IMR-90 (cell line): ENCODE measurements around the gene SHB. TPM values are rescaled to one million over a fixed set of nuclear protein-coding genes. Genes with fewer than 3 reads are reported as not detected.
A peak's percentile ranks its signal among the peaks of the same experiment; 100 is the strongest.

ENCODE experiments used
- ATAC-seq: fragments of 200-7000 bp; cut with Tn5 transposase; 2 replicates; pipeline ENCODE4 v1.9.1; 2020; ENCODE audit warnings: low read depth, mild to moderate bottlenecking, moderate library complexity
- BruUV-seq: library from RNA; stranded (reverse); fragments of 400-500 nt; replicated peaks from 2 replicates; lab custom pipeline; 2021; lab: Mats Ljungman, UMichigan
- CTCF ChIA-PET: fragments of 300-600 bp; formaldehyde crosslinking; extraction: SDS; loops from one replicate; lab custom pipeline; 2021; ENCODE audit warnings: antibody characterized with exemption; lab: Yijun Ruan, JAX
- POLR2A ChIA-PET: fragments of 300-600 bp; sonication (Branson Sonifier 250); formaldehyde crosslinking; loops from one replicate; lab custom pipeline; 2022; ENCODE audit warnings: antibody characterized with exemption; ENCODE audit not compliant: unreplicated experiment; lab: Charles Lee
- DNase-seq: peaks from one replicate; pipeline ENCODE4 v3.0.0; 2013
- H2AFZ ChIP-seq: replicated peaks from 2 replicates; pipeline ENCODE3; 2013; ENCODE audit warnings: low read length, mild to moderate bottlenecking; ENCODE audit not compliant: poor library complexity
- H2AK5ac ChIP-seq: 2 replicates; pipeline ENCODE4 v1.6.1; 2013; ENCODE audit warnings: low read depth, low read length, inconsistent platforms
- H2AK9ac ChIP-seq: replicated peaks from 2 replicates; pipeline ENCODE3; 2013; ENCODE audit warnings: mild to moderate bottlenecking, low read depth, low read length, moderate library complexity; ENCODE audit not compliant: poor library complexity
- H2BK120ac ChIP-seq: 2 replicates; pipeline ENCODE4 v1.6.1; 2013; ENCODE audit warnings: low read depth, low read length, inconsistent platforms
- H2BK15ac ChIP-seq: 3 replicates; pipeline ENCODE4 v1.6.1; 2013; ENCODE audit warnings: low read depth, low read length, inconsistent platforms
- H2BK20ac ChIP-seq: 2 replicates; pipeline ENCODE4 v1.6.1; 2013; ENCODE audit warnings: low read depth, mild to moderate bottlenecking, inconsistent platforms, low read length, moderate library complexity
- H2BK5ac ChIP-seq: 2 replicates; pipeline ENCODE4 v1.6.1; 2013; ENCODE audit warnings: mild to moderate bottlenecking, low read depth, low read length, inconsistent platforms; ENCODE audit not compliant: poor library complexity, severe bottlenecking
- H3K14ac ChIP-seq: replicated peaks from 2 replicates; pipeline ENCODE4 v1.6.1; 2013; ENCODE audit warnings: low read depth, low read length, inconsistent platforms
- H3K18ac ChIP-seq: 2 replicates; pipeline ENCODE4 v1.6.1; 2013; ENCODE audit warnings: low read depth, low read length, control low read depth
- H3K23ac ChIP-seq: 2 replicates; pipeline ENCODE4 v1.6.1; 2013; ENCODE audit warnings: low read depth, low read length, inconsistent platforms
- H3K27ac ChIP-seq: 2 replicates; pipeline ENCODE4 v1.5.1; 2013; ENCODE audit warnings: mild to moderate bottlenecking, control low read depth, low read length; ENCODE audit not compliant: insufficient read depth
- H3K27me3 ChIP-seq: 2 replicates; pipeline ENCODE4 v1.6.1; 2013; ENCODE audit warnings: low read length; ENCODE audit not compliant: control insufficient read depth, insufficient read depth
- H3K36me3 ChIP-seq: 2 replicates; pipeline ENCODE4 v1.6.1; 2013; ENCODE audit warnings: low read length, mixed read lengths; ENCODE audit not compliant: control insufficient read depth, insufficient read depth
- H3K4ac ChIP-seq: 2 replicates; pipeline ENCODE4 v1.6.1; 2013; ENCODE audit warnings: low read depth, low read length, inconsistent platforms
- H3K4me1 ChIP-seq: 2 replicates; pipeline ENCODE4 v1.6.1; 2013; ENCODE audit warnings: low read length, mixed read lengths; ENCODE audit not compliant: control insufficient read depth, insufficient read depth
- H3K4me2 ChIP-seq: 2 replicates; pipeline ENCODE4 v1.6.1; 2013; ENCODE audit warnings: low read depth, mild to moderate bottlenecking, control low read depth, low read length, moderate library complexity
- H3K4me3 ChIP-seq: 2 replicates; pipeline ENCODE4 v1.5.1; 2013; ENCODE audit warnings: low read depth, mild to moderate bottlenecking, control low read depth, low read length, moderate library complexity; ENCODE audit not compliant: insufficient read depth
- H3K56ac ChIP-seq: 2 replicates; pipeline ENCODE4 v1.6.1; 2013; ENCODE audit warnings: low read length, inconsistent platforms; ENCODE audit not compliant: insufficient read depth; ENCODE audit errors: extremely low read depth
- H3K79me1 ChIP-seq, 2 experiments: 2 replicates each; pipeline ENCODE4 v1.6.1; 2013; ENCODE audit warnings: low read length in 2 of 2, inconsistent platforms in 1 of 2, low read depth in 1 of 2
- H3K9ac ChIP-seq: 2 replicates; pipeline ENCODE4 v1.6.1; 2013; ENCODE audit warnings: low read depth, low read length, control low read depth
- H3K9me1 ChIP-seq: 2 replicates; pipeline ENCODE4 v1.6.1; 2013; ENCODE audit warnings: low read length, inconsistent platforms; ENCODE audit not compliant: insufficient read depth
- H3K9me3 ChIP-seq: 2 replicates; pipeline ENCODE4 v1.6.1; 2013; ENCODE audit warnings: low read length; ENCODE audit not compliant: control insufficient read depth, insufficient read depth
- H4K20me1 ChIP-seq: 2 replicates; pipeline ENCODE4 v1.6.1; 2013; ENCODE audit warnings: low read length, inconsistent platforms; ENCODE audit not compliant: insufficient read depth
- H4K5ac ChIP-seq: 2 replicates; pipeline ENCODE4 v1.6.1; 2013; ENCODE audit warnings: mild to moderate bottlenecking, low read depth, low read length, control low read depth
- H4K8ac ChIP-seq, 2 experiments: 2 replicates each; pipeline ENCODE4 v1.6.1; 2013; ENCODE audit warnings: low read depth in 2 of 2, low read length in 2 of 2, control low read depth in 1 of 2, inconsistent platforms in 1 of 2
- H4K91ac ChIP-seq: 2 replicates; pipeline ENCODE4 v1.6.1; 2013; ENCODE audit warnings: low read depth, low read length, inconsistent platforms; ENCODE audit not compliant: insufficient read depth
- BHLHE40 ChIP-seq: fragments of 150-350 bp; IDR thresholded peaks from 2 replicates; pipeline ENCODE4 v1.6.1; 2016; ENCODE audit warnings: mild to moderate bottlenecking, low read depth, low read length
- CEBPB ChIP-seq: IDR thresholded peaks from 2 replicates; pipeline ENCODE4 v1.6.1; 2012; ENCODE audit warnings: low read depth, low read length, improper control_type of control experiment
- CHD1 ChIP-seq: IDR thresholded peaks from 2 replicates; pipeline ENCODE4 v1.6.1; 2012; ENCODE audit warnings: low read depth, low read length, improper control_type of control experiment
- CTCF ChIP-seq: conservative IDR thresholded peaks from 2 replicates; pipeline ENCODE4 v1.5.1; 2012; ENCODE audit warnings: mild to moderate bottlenecking, low read depth, low read length, improper control_type of control experiment
- ELK1 ChIP-seq: fragments of 150-350 bp; IDR thresholded peaks from 2 replicates; pipeline ENCODE4 v1.6.1; 2016; ENCODE audit warnings: low read depth, mild to moderate bottlenecking, low read length, moderate library complexity, borderline replicate concordance
- FOS ChIP-seq: fragments of 150-350 bp; IDR thresholded peaks from 2 replicates; pipeline ENCODE4 v1.6.1; 2016; ENCODE audit warnings: low read depth, low read length
- NFE2L2 ChIP-seq: fragments of 150-350 bp; IDR thresholded peaks from 2 replicates; pipeline ENCODE4 v1.6.1; 2016; ENCODE audit warnings: low read depth, mild to moderate bottlenecking, low read length
- RAD21 ChIP-seq: IDR thresholded peaks from 2 replicates; pipeline ENCODE4 v1.6.1; 2012; ENCODE audit warnings: low read length, improper control_type of control experiment
- WGBS, 2 experiments: methylation state at CpG; one replicate each; pipeline versions ENCODE4 v1.1.5 to v1.1.7; 2013; ENCODE audit warnings: missing lambda C conversion rate in 2 of 2; ENCODE audit not compliant: insufficient read length in 1 of 2; ENCODE audit errors: extremely low coverage in 2 of 2; 5-methylcytosine and 5-hydroxymethylcytosine counted together
- dilution Hi-C: fragments of 300-500 bp; cut with HindIII; formaldehyde crosslinking; loops from one replicate; pipeline ENCODE4 v1.14.3; 2018; ENCODE audit warnings: low sequenced_read_pairs; ENCODE audit not compliant: unreplicated experiment
- in situ Hi-C: fragments of 300-500 bp; cut with MboI; formaldehyde crosslinking; loops from 3 replicates; pipeline ENCODE4 v1.14.3; 2019; ENCODE audit warnings: low sequenced_read_pairs, inconsistent platforms, mixed read lengths
- intact Hi-C: fragments of 100-400 bp; cut with micrococcal nuclease; formaldehyde crosslinking; loops from 2 replicates; pipeline ENCODE4 v1.10.0; 2022
- polyA plus RNA-seq, 3 experiments: library from polyadenylated mRNA; depleted of rRNA; stranded (reverse); fragments of >200 nt; gene quantifications; 2 replicates each; pipeline ENCODE4 v1.2.3, GENCODE V29; 2012; ENCODE audit warnings: low replicate concordance in 1 of 3
- total RNA-seq: library from RNA; depleted of rRNA; stranded (reverse); fragments of >200 nt; gene quantifications from 2 replicates; pipeline ENCODE4 v1.2.3, GENCODE V29; 2012

The SHB gene
- total and polyA plus RNA-seq, 2 of the 4 experiments (the other 2 are of a cell fraction) = 6.1 to 20.4 TPM

- H2BK20ac ChIP-seq = peak overlapping the region; percentile 71
- peak overlapping the region; percentile 43 for H4K5ac ChIP-seq
- peak overlapping the region; percentile 60 for H3K18ac ChIP-seq
- peaks cover 66% of the 10 kb centered on the region for H4K20me1 ChIP-seq
- peak overlapping the region; percentile 87 for H3K4ac ChIP-seq
- POLR2A ChIA-PET = interaction anchor here (0.6 to 0.8 kb wide), 2 partner anchors 13 to 95 kb away, joined by 3 to 4 read pairs; no protein-coding TSS in a partner anchor
- peak overlapping the region; percentile 77 for H2AK9ac ChIP-seq
- dilution Hi-C loops (no loop called here), intact Hi-C loops (loop anchor here (2.0 kb wide), 1 partner anchor 21 kb away; no protein-coding TSS in a partner anchor), in situ Hi-C loops (no loop called here)
- H3K9ac ChIP-seq = peak overlapping the region; percentile 4; the same call in 1 of the 2 replicates
- H2AK5ac ChIP-seq = peak overlapping the region; percentile 80
- H3K14ac ChIP-seq = peak overlapping the region; percentile 62
- H4K8ac ChIP-seq = peak overlapping the region; percentile 36 to 88
- BruUV-seq = no TSS peak
- ATAC-seq (peak; percentile 72), DNase-seq (peak; percentile 95)
- H3K79me1 ChIP-seq = peaks cover 31 to 91% of the 10 kb centered on the region in 2 experiments; a peak in 3 of 4 replicates
- peak; percentile 37; the same call in 1 of the 2 replicates for TF ChIP-seq NFE2L2
- TF ChIP-seq CEBPB = peak; percentile 0; the same call in 1 of the 2 replicates
- peak; percentile 46; the same call in 1 of the 2 replicates for TF ChIP-seq FOS
- no peak for TF ChIP-seq CTCF
- no peak for TF ChIP-seq ELK1
- no peak for TF ChIP-seq CHD1
- TF ChIP-seq BHLHE40 = 0 out of 2 replicates have a peak, but pooled peaks have one; percentile 34
- peak; percentile 21; the same call in 1 of the 2 replicates for TF ChIP-seq RAD21
- H3K4me2 ChIP-seq = peak overlapping the region; percentile 72
- peaks cover 7% of the 10 kb centered on the region for H3K36me3 ChIP-seq
- H3K9me3 ChIP-seq = no peaks in the 10 kb centered on the region
- peaks cover 25% of the 10 kb centered on the region for H3K4me1 ChIP-seq
- H3K9me1 ChIP-seq = peaks cover 50% of the 10 kb centered on the region
- peak overlapping the region; percentile 20; the same call in 1 of the 2 replicates for H3K4me3 ChIP-seq
- peak overlapping the region; percentile 58; the same call in 1 of the 3 replicates for H2BK15ac ChIP-seq
- peak overlapping the region; percentile 90 for H2BK5ac ChIP-seq
- 0% methylated on average over 4 of the region's 15 CpGs; no CpG with 5 or more reads in 1 of the 2 experiments for WGBS, 2 experiments
- H4K91ac ChIP-seq = peak overlapping the region; percentile 78
- H3K27ac ChIP-seq = peak overlapping the region; percentile 82
- CTCF ChIA-PET = interaction anchor here (0.9 kb wide), 1 partner anchor 86 kb away, joined by 3 read pairs; no protein-coding TSS in a partner anchor
- peak overlapping the region; percentile 94 for H3K23ac ChIP-seq
- H3K56ac ChIP-seq = peak overlapping the region; percentile 92
- no peaks in the 10 kb centered on the region for H3K27me3 ChIP-seq
- peak overlapping the region; percentile 87 for H2BK120ac ChIP-seq
- H2AFZ ChIP-seq = peak overlapping the region; percentile 76
These were observed 21.5 kb downstream of the SHB start for GRCh38 chr9:38047301-38048251.
